GM12875 (cell line): ENCODE data around the gene MTCL1.

Experiments
- H3K4me3 ChIP-seq: one replicate; pipeline ENCODE4 v1.5.1; 2011; ENCODE audit warnings: low read depth, low read length, control low read depth
- TF ChIP-seq, protein P1 (sequence below): IDR thresholded peaks from 2 replicates; pipeline ENCODE4 v1.5.1; 2011; ENCODE audit warnings: low read depth, mild to moderate bottlenecking, control low read depth, inconsistent platforms, low read length, moderate library complexity, borderline replicate concordance; ENCODE audit not compliant: insufficient read depth

The MTCL1 gene

GRCh38 chr18:8803957-8804356 is 98.6 kb downstream of the MTCL1 start:
- no peak overlapping the region for H3K4me3 ChIP-seq
- TF ChIP-seq, protein P1, sequence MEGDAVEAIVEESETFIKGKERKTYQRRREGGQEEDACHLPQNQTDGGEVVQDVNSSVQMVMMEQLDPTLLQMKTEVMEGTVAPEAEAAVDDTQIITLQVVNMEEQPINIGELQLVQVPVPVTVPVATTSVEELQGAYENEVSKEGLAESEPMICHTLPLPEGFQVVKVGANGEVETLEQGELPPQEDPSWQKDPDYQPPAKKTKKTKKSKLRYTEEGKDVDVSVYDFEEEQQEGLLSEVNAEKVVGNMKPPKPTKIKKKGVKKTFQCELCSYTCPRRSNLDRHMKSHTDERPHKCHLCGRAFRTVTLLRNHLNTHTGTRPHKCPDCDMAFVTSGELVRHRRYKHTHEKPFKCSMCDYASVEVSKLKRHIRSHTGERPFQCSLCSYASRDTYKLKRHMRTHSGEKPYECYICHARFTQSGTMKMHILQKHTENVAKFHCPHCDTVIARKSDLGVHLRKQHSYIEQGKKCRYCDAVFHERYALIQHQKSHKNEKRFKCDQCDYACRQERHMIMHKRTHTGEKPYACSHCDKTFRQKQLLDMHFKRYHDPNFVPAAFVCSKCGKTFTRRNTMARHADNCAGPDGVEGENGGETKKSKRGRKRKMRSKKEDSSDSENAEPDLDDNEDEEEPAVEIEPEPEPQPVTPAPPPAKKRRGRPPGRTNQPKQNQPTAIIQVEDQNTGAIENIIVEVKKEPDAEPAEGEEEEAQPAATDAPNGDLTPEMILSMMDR: no peak

- H3K4me3 ChIP-seq: no peak overlapping the region
- TF ChIP-seq, protein P1: no peak
Observed at GRCh38 chr18:8805552-8805951, 100.2 kb downstream of the MTCL1 start.

- H3K4me3 ChIP-seq: no peak overlapping the region
- TF ChIP-seq, protein P1: no peak
Observed at GRCh38 chr18:8806100-8806797, 100.9 kb downstream of the MTCL1 start.

DNA sequence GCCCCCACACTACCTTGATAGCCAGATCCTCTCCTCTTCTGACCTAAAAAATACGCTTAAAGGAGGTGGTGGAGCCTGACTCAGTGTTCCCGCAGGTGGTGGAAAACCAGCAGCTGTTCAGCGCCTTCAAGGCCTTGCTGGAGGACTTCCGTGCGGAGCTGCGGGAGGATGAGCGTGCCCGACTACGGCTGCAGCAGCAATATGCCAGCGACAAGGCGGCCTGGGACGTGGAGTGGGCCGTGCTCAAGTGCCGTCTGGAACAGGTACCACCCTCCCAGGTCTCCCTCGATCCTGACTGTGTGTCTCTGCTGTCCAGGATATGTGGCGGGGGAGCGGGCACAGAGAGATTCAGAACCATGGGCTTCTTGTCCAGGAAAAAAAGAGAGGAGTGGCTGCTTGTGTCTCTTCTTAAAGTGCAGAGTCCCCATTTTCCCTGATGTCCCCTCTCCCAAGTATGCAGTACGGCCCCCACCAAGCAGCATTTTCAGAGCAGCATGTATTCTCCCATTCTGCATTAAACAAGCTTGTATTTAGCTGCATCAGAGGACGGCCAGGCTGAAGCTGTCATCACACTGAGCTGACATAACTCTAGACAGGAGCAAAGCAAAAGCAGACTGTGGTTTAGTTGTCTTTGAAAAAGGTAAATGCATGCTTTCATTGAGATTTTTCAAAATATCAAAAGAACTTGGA is 101.6 kb downstream of the MTCL1 start:
- TF ChIP-seq, protein P1: no peak
- H3K4me3 ChIP-seq: no peak overlapping the region

DNA sequence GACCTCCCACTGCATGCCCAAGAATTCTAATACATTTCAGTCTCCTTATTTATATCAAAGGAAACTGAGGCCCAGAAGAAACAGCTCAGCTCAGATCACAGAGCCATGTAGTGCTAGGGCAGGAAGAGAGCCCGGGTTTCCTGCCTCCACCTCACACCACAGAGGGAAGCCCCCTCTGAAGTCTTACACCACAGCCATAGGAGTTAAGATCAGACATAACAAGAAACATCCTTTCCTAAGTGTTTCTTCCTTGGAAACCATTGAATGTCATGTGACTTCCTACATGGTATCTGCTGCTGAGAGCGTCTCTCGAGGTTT is 102.1 kb downstream of the MTCL1 start:
- H3K4me3 ChIP-seq: no peak overlapping the region
- TF ChIP-seq, protein P1: no peak

- H3K4me3 ChIP-seq: no peak overlapping the region
- TF ChIP-seq, protein P1: no peak
Observed at GRCh38 chr18:8808001-8808400, 102.6 kb downstream of the MTCL1 start.

DNA sequence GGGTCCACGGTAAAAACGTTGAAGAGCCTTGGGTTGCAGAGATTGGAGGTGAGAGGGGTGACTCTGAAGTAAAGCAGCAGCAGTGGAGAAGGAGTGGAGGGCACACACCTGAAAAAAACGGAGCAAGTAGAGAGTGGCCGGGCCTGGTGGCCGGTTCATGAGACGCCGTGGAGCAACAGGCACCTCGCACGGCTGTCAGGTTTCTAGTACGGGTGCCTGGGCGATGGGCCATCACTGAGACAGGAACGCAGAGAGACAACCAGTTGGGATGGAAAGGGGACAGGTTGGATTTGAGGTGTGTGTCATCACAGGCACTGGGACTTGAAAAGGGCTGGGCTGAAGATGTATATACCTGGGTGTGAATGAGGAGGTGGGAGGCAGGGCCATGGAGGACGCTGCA is 104.2 kb downstream of the MTCL1 start:
- TF ChIP-seq, protein P1: no peak

More for the DNA sequence above, 104.2 kb downstream of the MTCL1 start:
- no peak overlapping the region for H3K4me3 ChIP-seq
